ENCODE measurements around the gene DPYD. TPM values are rescaled to one million over a fixed set of nuclear protein-coding genes. Genes with fewer than 3 reads are reported as not detected.

DPYD gene
- total and polyA plus RNA-seq, 11 donors = 2.6 to 38.4 (median 7.8) TPM

GRCh38 chr1:97929874-97930851 is 9.3 kb upstream of the DPYD start:
- Histone ChIP-seq H3K27ac (no peak overlapping the region), H3K36me3 (no peaks in the 10 kb centered on the region), H3K4me3 (no peak overlapping the region), H3K27me3 (no peaks in the 10 kb centered on the region), H3K4me1 (no peaks in the 10 kb centered on the region), H3K9me3 (peaks cover 0 to 5% (median 0%) of the 10 kb centered on the region in 12 donors)
- intact Hi-C loops (cut with DNase I) = no loop called here
- ATAC-seq = no peak
- TF ChIP-seq, protein P1, sequence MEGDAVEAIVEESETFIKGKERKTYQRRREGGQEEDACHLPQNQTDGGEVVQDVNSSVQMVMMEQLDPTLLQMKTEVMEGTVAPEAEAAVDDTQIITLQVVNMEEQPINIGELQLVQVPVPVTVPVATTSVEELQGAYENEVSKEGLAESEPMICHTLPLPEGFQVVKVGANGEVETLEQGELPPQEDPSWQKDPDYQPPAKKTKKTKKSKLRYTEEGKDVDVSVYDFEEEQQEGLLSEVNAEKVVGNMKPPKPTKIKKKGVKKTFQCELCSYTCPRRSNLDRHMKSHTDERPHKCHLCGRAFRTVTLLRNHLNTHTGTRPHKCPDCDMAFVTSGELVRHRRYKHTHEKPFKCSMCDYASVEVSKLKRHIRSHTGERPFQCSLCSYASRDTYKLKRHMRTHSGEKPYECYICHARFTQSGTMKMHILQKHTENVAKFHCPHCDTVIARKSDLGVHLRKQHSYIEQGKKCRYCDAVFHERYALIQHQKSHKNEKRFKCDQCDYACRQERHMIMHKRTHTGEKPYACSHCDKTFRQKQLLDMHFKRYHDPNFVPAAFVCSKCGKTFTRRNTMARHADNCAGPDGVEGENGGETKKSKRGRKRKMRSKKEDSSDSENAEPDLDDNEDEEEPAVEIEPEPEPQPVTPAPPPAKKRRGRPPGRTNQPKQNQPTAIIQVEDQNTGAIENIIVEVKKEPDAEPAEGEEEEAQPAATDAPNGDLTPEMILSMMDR (IDR thresholded peaks at IDR 0.05) = no peak
- no peak for TF ChIP-seq POLR2A (IDR thresholded peaks at IDR 0.05)
- WGBS, 4 donors = 77 to 90% (median 77%) methylated on average over 5 of the region's 5 CpGs
- DNase-seq = no peak

- H3K4me1 ChIP-seq = peaks cover 0 to 8% (median 0%) of the 10 kb centered on the region in 12 donors
- H3K27ac ChIP-seq = no peak overlapping the region
- TF ChIP-seq, protein P1 (IDR thresholded peaks at IDR 0.05) = no peak
- TF ChIP-seq POLR2A (IDR thresholded peaks at IDR 0.05) = no peak
- ATAC-seq (no peak), DNase-seq (no peak)
- intact Hi-C loops (cut with DNase I) = no loop called here
- no peaks in the 10 kb centered on the region for H3K27me3 ChIP-seq
- no peaks in the 10 kb centered on the region for H3K36me3 ChIP-seq
- 46 to 54% (median 50%) methylated on average over 3 of the region's 3 CpGs for WGBS, 4 donors
- H3K9me3 ChIP-seq = peaks cover 0 to 5% (median 0%) of the 10 kb centered on the region in 12 donors
- no peak overlapping the region for H3K4me3 ChIP-seq
Observed at GRCh38 chr1:97926017-97926708, 5.3 kb upstream of the DPYD start.

- H3K9me3 ChIP-seq = peaks cover 0 to 5% (median 0%) of the 10 kb centered on the region in 12 donors
- no peak for DNase-seq
- no peaks in the 10 kb centered on the region for H3K27me3 ChIP-seq
- peaks cover 0 to 8% (median 0%) of the 10 kb centered on the region in 12 donors for H3K4me1 ChIP-seq
- no peaks in the 10 kb centered on the region for H3K36me3 ChIP-seq
- intact Hi-C loops (cut with DNase I) = no loop called here
- no peak overlapping the region for H3K27ac ChIP-seq
- no peak for ATAC-seq
- no peak overlapping the region for H3K4me3 ChIP-seq
- no peak for TF ChIP-seq POLR2A (IDR thresholded peaks at IDR 0.05)
- TF ChIP-seq, protein P1 (IDR thresholded peaks at IDR 0.05) = no peak
Observed at GRCh38 chr1:97925151-97925550, 4.3 kb upstream of the DPYD start.

DNA sequence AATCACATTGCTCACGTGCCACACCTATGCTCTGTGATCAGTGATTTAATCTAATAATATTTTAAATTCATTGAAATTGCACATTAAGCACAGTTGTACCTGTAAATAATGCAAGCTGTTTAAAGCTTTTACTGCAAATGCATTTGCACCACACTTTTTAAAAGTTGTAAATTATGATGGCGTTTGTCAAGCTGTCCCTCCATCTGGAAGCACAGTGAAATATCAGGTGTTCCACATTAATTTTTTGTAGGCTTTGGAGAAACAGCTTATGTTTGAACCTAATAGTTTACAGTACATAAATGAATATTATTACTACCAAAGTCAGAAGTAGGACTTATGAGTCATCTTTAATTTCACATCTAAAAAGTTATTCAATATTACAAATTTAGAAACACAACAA is 3.0 kb upstream of the DPYD start:
- Histone ChIP-seq H3K27ac (no peak overlapping the region), H3K4me1 (peaks cover 0 to 14% (median 5%) of the 10 kb centered on the region in 12 donors), H3K27me3 (no peaks in the 10 kb centered on the region), H3K4me3 (no peak overlapping the region), H3K36me3 (no peaks in the 10 kb centered on the region), H3K9me3 (peaks cover 0 to 5% (median 0%) of the 10 kb centered on the region in 12 donors)
- DNase-seq = no peak
- intact Hi-C loops (cut with DNase I) = loop anchor here in 1 of 10 donors (5.0 kb wide), 1 partner anchor 72 kb away; no protein-coding TSS in a partner anchor
- no peak for ATAC-seq
- TF ChIP-seq, protein P1 (IDR thresholded peaks at IDR 0.05) = no peak
- no peak for TF ChIP-seq POLR2A (IDR thresholded peaks at IDR 0.05)
- WGBS, 4 donors = 78 to 91% (median 85%) methylated on average over 2 of the region's 2 CpGs
